Measurements from ENCODE around the gene VWA3B. TPM values are rescaled to one million over a fixed set of nuclear protein-coding genes. Genes with fewer than 3 reads are reported as not detected.

Gene VWA3B
- total and polyA plus RNA-seq, 2 donors (not counting 3 experiments of a cell fraction or from before 2014, with no cell fraction given) = not detected

DNA sequence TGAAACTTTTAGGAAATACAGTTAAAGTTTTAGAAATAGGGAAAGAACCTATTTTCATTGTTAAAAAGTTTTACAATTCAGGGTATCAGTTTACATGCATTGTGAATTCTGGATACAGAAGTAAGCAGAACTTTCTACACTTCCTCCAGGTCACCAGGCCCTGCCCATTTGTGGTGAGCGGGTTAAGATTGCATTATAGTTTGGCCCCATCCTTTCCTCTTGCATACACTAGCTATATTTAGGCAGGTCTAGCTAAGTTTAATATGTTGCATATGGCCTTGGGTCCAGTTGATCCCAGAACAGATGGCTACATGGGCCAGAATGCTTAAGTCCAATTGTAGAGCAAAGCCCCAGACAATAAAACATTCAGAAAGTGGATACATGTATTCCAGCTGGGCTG is 4.8 kb downstream of the VWA3B start:
- no peak overlapping the region for H2AFZ ChIP-seq (ENCODE audit: low read depth, low read length)
- H3K4me2 ChIP-seq (ENCODE audit: insufficient read depth, low read length) = no peak overlapping the region
- no peaks in the 10 kb centered on the region for H3K9me3 ChIP-seq (replicated peaks; ENCODE audit: control insufficient read depth, insufficient read depth, low read length)
- no peak overlapping the region for H3K4me3 ChIP-seq (replicated peaks in 1 of 3; ENCODE audit: insufficient read depth in 1 of 3, low read depth in 1 of 3, low read length in 3 of 3)
- no TSS peak for BruUV-seq (replicated peaks)
- no peak overlapping the region for H3K27ac ChIP-seq (ENCODE audit: insufficient read depth, low read depth, low read length)
- no peaks in the 10 kb centered on the region for H3K9me1 ChIP-seq (replicated peaks; ENCODE audit: control insufficient read depth, extremely low read depth, insufficient read depth, low read length)
- H3K79me2 ChIP-seq (ENCODE audit: control insufficient read depth, insufficient read depth, low read length) = no peaks in the 10 kb centered on the region
- dilution Hi-C loops (cut with MboI; ENCODE audit: extremely low pct_ligation_motif_present, low sequenced_read_pairs) (no loop called here), intact Hi-C loops (cut with micrococcal nuclease) (no loop called here)
- TF ChIP-seq POLR2A (IDR thresholded peaks at IDR 0.05; ENCODE audit: low read depth, low read length) (no peak), MYC (IDR thresholded peaks at IDR 0.05; ENCODE audit: low read depth, low read length) (no peak), FOS (IDR thresholded peaks at IDR 0.05; ENCODE audit: borderline replicate concordance, insufficient read depth, low read length) (no peak), GATA2 (IDR thresholded peaks at IDR 0.05; ENCODE audit: insufficient read depth, insufficient read length, low read depth, low read length) (no peak), EZH2 (IDR thresholded peaks at IDR 0.05; ENCODE audit: borderline replicate concordance, low read depth, low read length, severe bottlenecking) (no peak), POLR2AphosphoS5 (IDR thresholded peaks at IDR 0.05; ENCODE audit: insufficient read depth, low read depth, low read length) (no peak), JUN (IDR thresholded peaks at IDR 0.05; ENCODE audit: borderline replicate concordance, insufficient read depth, insufficient read length, low read depth) (no peak)
- TF ChIP-seq, protein P1, sequence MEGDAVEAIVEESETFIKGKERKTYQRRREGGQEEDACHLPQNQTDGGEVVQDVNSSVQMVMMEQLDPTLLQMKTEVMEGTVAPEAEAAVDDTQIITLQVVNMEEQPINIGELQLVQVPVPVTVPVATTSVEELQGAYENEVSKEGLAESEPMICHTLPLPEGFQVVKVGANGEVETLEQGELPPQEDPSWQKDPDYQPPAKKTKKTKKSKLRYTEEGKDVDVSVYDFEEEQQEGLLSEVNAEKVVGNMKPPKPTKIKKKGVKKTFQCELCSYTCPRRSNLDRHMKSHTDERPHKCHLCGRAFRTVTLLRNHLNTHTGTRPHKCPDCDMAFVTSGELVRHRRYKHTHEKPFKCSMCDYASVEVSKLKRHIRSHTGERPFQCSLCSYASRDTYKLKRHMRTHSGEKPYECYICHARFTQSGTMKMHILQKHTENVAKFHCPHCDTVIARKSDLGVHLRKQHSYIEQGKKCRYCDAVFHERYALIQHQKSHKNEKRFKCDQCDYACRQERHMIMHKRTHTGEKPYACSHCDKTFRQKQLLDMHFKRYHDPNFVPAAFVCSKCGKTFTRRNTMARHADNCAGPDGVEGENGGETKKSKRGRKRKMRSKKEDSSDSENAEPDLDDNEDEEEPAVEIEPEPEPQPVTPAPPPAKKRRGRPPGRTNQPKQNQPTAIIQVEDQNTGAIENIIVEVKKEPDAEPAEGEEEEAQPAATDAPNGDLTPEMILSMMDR (IDR thresholded peaks at IDR 0.05; ENCODE audit: extremely low read depth in 1 of 2, insufficient read depth in 1 of 2, low read depth in 1 of 2, low read length in 2 of 2) = no peak
- TF ChIP-seq, protein P2, sequence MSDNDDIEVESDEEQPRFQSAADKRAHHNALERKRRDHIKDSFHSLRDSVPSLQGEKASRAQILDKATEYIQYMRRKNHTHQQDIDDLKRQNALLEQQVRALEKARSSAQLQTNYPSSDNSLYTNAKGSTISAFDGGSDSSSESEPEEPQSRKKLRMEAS (IDR thresholded peaks at IDR 0.05; ENCODE audit: insufficient read depth, insufficient read length) = no peak
- peaks cover 9 to 35% of the 10 kb centered on the region in 2 experiments for H3K27me3 ChIP-seq (ENCODE audit: control insufficient read depth in 2 of 2, insufficient read depth in 2 of 2, low read length in 2 of 2)
- ChIA-PET POLR2A (no interaction called here), CTCF (no interaction called here)
- FAIRE-seq (no peak), DNase-seq (ENCODE audit: low read depth, low spot score) (no peak)
- H4K20me1 ChIP-seq (replicated peaks; ENCODE audit: control insufficient read depth, extremely low read depth, insufficient read depth, low read length) = no peaks in the 10 kb centered on the region
- peaks cover 5% of the 10 kb centered on the region for H3K4me1 ChIP-seq (ENCODE audit: control insufficient read depth, extremely low read depth, insufficient read depth, low read length)
- H3K9ac ChIP-seq (replicated peaks; ENCODE audit: extremely low read depth, insufficient read depth, low read length) = no peak overlapping the region
- no peaks in the 10 kb centered on the region for H3K36me3 ChIP-seq (ENCODE audit: control insufficient read depth in 2 of 2, extremely low read depth in 1 of 2, insufficient read depth in 2 of 2, low read length in 2 of 2)

All from endothelial cell of umbilical vein (primary cell).